Psoas muscle (tissue), 8 donors: ENCODE data around the gene TMEM179. TPM values are rescaled to one million over a fixed set of nuclear protein-coding genes. Genes with fewer than 3 reads are reported as not detected.

Experiments
- ATAC-seq, 4 donors: fragments of 200-7000 bp; cut with Tn5 transposase; one replicate each; pipeline ENCODE4 v1.9.1; 2020; ENCODE audit warnings: moderate library complexity in 3 of 4, mild to moderate bottlenecking in 2 of 4
- DNase-seq, 2 donors: peaks; one replicate each; pipeline ENCODE4 v3.0.0-alpha.2; 2020
- H3K27ac ChIP-seq: fragments of 200-600 bp; one replicate; pipeline ENCODE4 v1.8.0; 2022
- H3K27me3 ChIP-seq, 3 donors: fragments of 200-600 bp in 1 of 3; one replicate each; pipeline versions ENCODE4 v1.6.1 to v1.8.0; 2013 to 2022; ENCODE audit warnings: low read length in 2 of 3, mild to moderate bottlenecking in 2 of 3, moderate library complexity in 1 of 3; ENCODE audit not compliant: insufficient read depth in 3 of 3
- H3K36me3 ChIP-seq, 2 donors: fragments of 200-600 bp in 1 of 2; one replicate each; pipeline versions ENCODE4 v1.6.1 to v1.8.0; 2013 to 2022; ENCODE audit warnings: low read depth in 1 of 2, mild to moderate bottlenecking in 1 of 2, moderate library complexity in 1 of 2; ENCODE audit not compliant: insufficient read depth in 1 of 2
- H3K4me1 ChIP-seq: fragments of 200-600 bp; one replicate; pipeline ENCODE4 v1.8.0; 2022
- H3K4me3 ChIP-seq: fragments of 200-600 bp; one replicate; pipeline ENCODE4 v1.8.0; 2022; ENCODE audit warnings: mild to moderate bottlenecking
- H3K9me3 ChIP-seq: fragments of 200-600 bp; one replicate; pipeline ENCODE4 v1.8.0; 2022
- WGBS, 3 donors: extraction: QIAGEN DNeasy Blood & Tissue Kit; methylation state at CpG; one replicate each; pipeline versions ENCODE4 v1.1.6 to v1.1.7; 2013; 5-methylcytosine and 5-hydroxymethylcytosine counted together
- intact Hi-C, 2 donors: fragments of 100-400 bp; cut with DNase I; formaldehyde crosslinking; loops; one replicate each; pipeline versions ENCODE4 v1.11.0 to v1.14.2; 2022
- polyA plus RNA-seq, 3 donors: library from polyadenylated mRNA; stranded (reverse); fragments of 200-250 nt; gene quantifications; one replicate each; pipeline ENCODE4 v1.2.3, GENCODE V29; 2013
- total RNA-seq, 4 donors: library from RNA; stranded (reverse); fragmentation: NEBNext Ultra II Directional in 2 of 4; extraction: Animal tissue kit (Norgen Biotek cat#: 25700) in 2 of 4; gene quantifications; one replicate each; pipeline versions ENCODE4 v1.2.1 to v1.2.4, GENCODE V29; 2021 to 2023
- TF ChIP-seq, protein P1 (sequence below): fragments of 200-600 bp; IDR thresholded peaks from one replicate; pipeline ENCODE4 v1.8.0; 2022; ENCODE audit warnings: antibody characterized with exemption
- donor health status: healthy with polysubstance abuse.
- donor health status: DM: no; HTN: no; CAD: no; lungs with moderate emphysema.
- donor health status: Bipolar disorder and iron deficiency.
- donor health status: healthy.
- donor health status: DM: yes; HTN: yes; CAD: no.
- donor health status: DM: no; HTN: no; CAD: no.
- donor health status: DM: no; HTN: no; CAD: no.
- donor health status: DM: yes; HTN: yes; CAD: no.

The TMEM179 gene
- total and polyA plus RNA-seq, 7 donors, result 0.01 TPM; not detected in 6

GRCh38 chr14:104572668-104573067, 31.9 kb downstream of the TMEM179 start:
- H3K36me3 ChIP-seq, result no peaks in the 10 kb centered on the region
- intact Hi-C loops, result loop anchor here in 1 of 2 donors (5.0 kb wide), 1 partner anchor 495 kb away; no protein-coding TSS in a partner anchor
- peaks cover 3% of the 10 kb centered on the region for H3K4me1 ChIP-seq
- ATAC-seq, result no peak
- H3K27ac ChIP-seq, result no peak overlapping the region
- no peaks in the 10 kb centered on the region for H3K9me3 ChIP-seq
- H3K4me3 ChIP-seq, result no peak overlapping the region
- DNase-seq, result no peak
- WGBS, 3 donors, result 84 to 91% (median 84%) methylated on average over 7 of the region's 7 CpGs
- H3K27me3 ChIP-seq, result peaks cover 0 to 13% (median 2%) of the 10 kb centered on the region in 3 donors
- TF ChIP-seq, protein P1, sequence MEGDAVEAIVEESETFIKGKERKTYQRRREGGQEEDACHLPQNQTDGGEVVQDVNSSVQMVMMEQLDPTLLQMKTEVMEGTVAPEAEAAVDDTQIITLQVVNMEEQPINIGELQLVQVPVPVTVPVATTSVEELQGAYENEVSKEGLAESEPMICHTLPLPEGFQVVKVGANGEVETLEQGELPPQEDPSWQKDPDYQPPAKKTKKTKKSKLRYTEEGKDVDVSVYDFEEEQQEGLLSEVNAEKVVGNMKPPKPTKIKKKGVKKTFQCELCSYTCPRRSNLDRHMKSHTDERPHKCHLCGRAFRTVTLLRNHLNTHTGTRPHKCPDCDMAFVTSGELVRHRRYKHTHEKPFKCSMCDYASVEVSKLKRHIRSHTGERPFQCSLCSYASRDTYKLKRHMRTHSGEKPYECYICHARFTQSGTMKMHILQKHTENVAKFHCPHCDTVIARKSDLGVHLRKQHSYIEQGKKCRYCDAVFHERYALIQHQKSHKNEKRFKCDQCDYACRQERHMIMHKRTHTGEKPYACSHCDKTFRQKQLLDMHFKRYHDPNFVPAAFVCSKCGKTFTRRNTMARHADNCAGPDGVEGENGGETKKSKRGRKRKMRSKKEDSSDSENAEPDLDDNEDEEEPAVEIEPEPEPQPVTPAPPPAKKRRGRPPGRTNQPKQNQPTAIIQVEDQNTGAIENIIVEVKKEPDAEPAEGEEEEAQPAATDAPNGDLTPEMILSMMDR, result no peak

GRCh38 chr14:104572024-104572626, 32.4 kb downstream of the TMEM179 start:
- Histone ChIP-seq H3K27ac (no peak overlapping the region), H3K4me1 (no peaks in the 10 kb centered on the region), H3K4me3 (no peak overlapping the region), H3K36me3 (no peaks in the 10 kb centered on the region), H3K9me3 (no peaks in the 10 kb centered on the region), H3K27me3 (peaks cover 0 to 16% (median 2%) of the 10 kb centered on the region in 3 donors)
- ATAC-seq (no peak), DNase-seq (no peak)
- TF ChIP-seq, protein P1, result no peak
- intact Hi-C loops, result loop anchor here in 1 of 2 donors (5.0 kb wide), 1 partner anchor 495 kb away; no protein-coding TSS in a partner anchor
- 84 to 88% (median 86%) methylated on average over 11 of the region's 11 CpGs for WGBS, 3 donors

DNA sequence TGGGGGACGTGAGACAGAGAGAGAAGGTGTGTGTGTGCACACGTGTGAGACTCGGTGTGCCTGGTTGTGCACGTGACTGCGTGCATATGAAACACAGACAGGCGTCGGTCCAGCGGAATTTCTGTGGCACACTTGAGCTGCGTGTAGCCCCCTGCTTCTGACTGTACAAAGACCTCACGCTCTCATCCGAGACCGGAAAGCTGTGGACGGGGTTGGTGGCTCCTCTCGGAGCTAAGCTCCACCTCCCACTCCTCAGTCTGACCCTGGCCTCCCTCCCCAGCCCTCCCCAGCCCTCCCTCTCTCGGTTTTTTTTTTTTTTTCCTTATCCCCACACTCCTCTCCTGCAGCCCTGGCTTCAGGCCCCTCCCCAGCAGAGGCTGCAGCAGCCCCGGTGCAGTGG, 33.3 kb downstream of the TMEM179 start:
- Histone ChIP-seq H3K9me3 (no peaks in the 10 kb centered on the region), H3K27ac (no peak overlapping the region), H3K36me3 (no peaks in the 10 kb centered on the region), H3K4me3 (no peak overlapping the region), H3K4me1 (no peaks in the 10 kb centered on the region), H3K27me3 (peaks cover 0 to 24% (median 2%) of the 10 kb centered on the region in 3 donors)
- DNase-seq (no peak), ATAC-seq (no peak)
- 68 to 72% (median 69%) methylated on average over 14 to 16 of the region's 16 CpGs for WGBS, 3 donors
- intact Hi-C loops, result loop anchor here in 1 of 2 donors (5.0 kb wide), 1 partner anchor 494 kb away; no protein-coding TSS in a partner anchor
- TF ChIP-seq, protein P1, result no peak

- H3K4me1 ChIP-seq, result no peaks in the 10 kb centered on the region
- no peaks in the 10 kb centered on the region for H3K36me3 ChIP-seq
- intact Hi-C loops, result no loop called here
- TF ChIP-seq, protein P1, result no peak
- 40 to 43% (median 40%) methylated on average over 10 of the region's 10 CpGs for WGBS, 3 donors
- no peak overlapping the region for H3K27ac ChIP-seq
- H3K9me3 ChIP-seq, result no peaks in the 10 kb centered on the region
- DNase-seq (no peak), ATAC-seq (no peak)
- H3K4me3 ChIP-seq, result no peak overlapping the region
- H3K27me3 ChIP-seq, result peaks cover 0 to 42% (median 5%) of the 10 kb centered on the region in 3 donors
Measured at GRCh38 chr14:104569435-104569834, 35.1 kb downstream of the TMEM179 start.
